Neural cell (in vitro differentiated cells): ENCODE results near the gene BMPR1B.

Experiments
- EP300 ChIP-seq: fragments of 450-650 bp; conservative IDR thresholded peaks from 2 replicates; pipeline ENCODE4 v1.6.1; 2014; ENCODE audit warnings: antibody characterized with exemption, mild to moderate bottlenecking, moderate library complexity; ENCODE audit not compliant: poor library complexity, severe bottlenecking
- EZH2 ChIP-seq: fragments of 200-600, 300-800 bp; shearing (Covaris generic), sonication (generic); IDR thresholded peaks from 2 replicates; pipeline ENCODE4 v1.6.1; 2014; ENCODE audit warnings: antibody characterized with exemption, low read length, borderline replicate concordance, mild to moderate bottlenecking; ENCODE audit not compliant: insufficient read depth, poor library complexity, severe bottlenecking
- MXI1 ChIP-seq: fragments of 450-650 bp; conservative IDR thresholded peaks from 2 replicates; pipeline ENCODE4 v1.6.1; 2014; ENCODE audit warnings: antibody characterized with exemption, mild to moderate bottlenecking; ENCODE audit not compliant: poor library complexity, severe bottlenecking
- POLR2AphosphoS5 ChIP-seq: IDR thresholded peaks from 2 replicates; pipeline ENCODE4 v1.6.1; 2012
- RAD21 ChIP-seq: fragments of 450-650 bp; conservative IDR thresholded peaks from 2 replicates; pipeline ENCODE4 v1.6.1; 2014; ENCODE audit warnings: antibody characterized with exemption, mild to moderate bottlenecking, moderate library complexity
- REST ChIP-seq: IDR thresholded peaks from 2 replicates; pipeline ENCODE4 v1.6.1; 2012; ENCODE audit warnings: borderline replicate concordance
- SMC3 ChIP-seq: fragments of 450-650 bp; conservative IDR thresholded peaks from 2 replicates; pipeline ENCODE4 v1.6.1; 2014; ENCODE audit warnings: antibody characterized with exemption, mild to moderate bottlenecking, moderate library complexity; ENCODE audit not compliant: poor library complexity
- TAF1 ChIP-seq: IDR thresholded peaks from 2 replicates; pipeline ENCODE4 v1.6.1; 2012; ENCODE audit warnings: low read depth
- TF ChIP-seq, protein P1 (sequence below): fragments of 450-650 bp; IDR thresholded peaks from 2 replicates; pipeline ENCODE4 v1.5.1; 2014; ENCODE audit warnings: antibody characterized with exemption, mild to moderate bottlenecking, moderate library complexity; ENCODE audit not compliant: poor library complexity, severe bottlenecking

- TF ChIP-seq, protein P1, sequence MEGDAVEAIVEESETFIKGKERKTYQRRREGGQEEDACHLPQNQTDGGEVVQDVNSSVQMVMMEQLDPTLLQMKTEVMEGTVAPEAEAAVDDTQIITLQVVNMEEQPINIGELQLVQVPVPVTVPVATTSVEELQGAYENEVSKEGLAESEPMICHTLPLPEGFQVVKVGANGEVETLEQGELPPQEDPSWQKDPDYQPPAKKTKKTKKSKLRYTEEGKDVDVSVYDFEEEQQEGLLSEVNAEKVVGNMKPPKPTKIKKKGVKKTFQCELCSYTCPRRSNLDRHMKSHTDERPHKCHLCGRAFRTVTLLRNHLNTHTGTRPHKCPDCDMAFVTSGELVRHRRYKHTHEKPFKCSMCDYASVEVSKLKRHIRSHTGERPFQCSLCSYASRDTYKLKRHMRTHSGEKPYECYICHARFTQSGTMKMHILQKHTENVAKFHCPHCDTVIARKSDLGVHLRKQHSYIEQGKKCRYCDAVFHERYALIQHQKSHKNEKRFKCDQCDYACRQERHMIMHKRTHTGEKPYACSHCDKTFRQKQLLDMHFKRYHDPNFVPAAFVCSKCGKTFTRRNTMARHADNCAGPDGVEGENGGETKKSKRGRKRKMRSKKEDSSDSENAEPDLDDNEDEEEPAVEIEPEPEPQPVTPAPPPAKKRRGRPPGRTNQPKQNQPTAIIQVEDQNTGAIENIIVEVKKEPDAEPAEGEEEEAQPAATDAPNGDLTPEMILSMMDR: no peak
- TF ChIP-seq EZH2: no peak
- TF ChIP-seq EP300: no peak
- no peak for TF ChIP-seq SMC3
- no peak for TF ChIP-seq POLR2AphosphoS5
- TF ChIP-seq REST: no peak
- no peak for TF ChIP-seq TAF1
- no peak for TF ChIP-seq RAD21
- TF ChIP-seq MXI1: no peak
Observed at GRCh38 chr4:94767446-94767845, 9.7 kb downstream of the BMPR1B start.
